Ascending aorta (tissue), 2 donors: ENCODE measurements around the gene RAI14. TPM values are rescaled to one million over a fixed set of nuclear protein-coding genes. Genes with fewer than 3 reads are reported as not detected.
"Not testable (repeated sequence)": the region's sequence is repeated elsewhere in the genome, so short reads cannot be mapped to it uniquely, and the experiment has no call there.

Experiments
- DNase-seq, 2 donors: peaks; one replicate each; pipeline ENCODE4 v3.0.0-alpha.2; 2019; ENCODE audit warnings: low spot score in 2 of 2
- H3K27ac ChIP-seq, 2 donors: fragments of 200-600 bp; sonication (generic); one replicate each; pipeline ENCODE4 v1.5.1; 2016 to 2017; ENCODE audit warnings: mild to moderate bottlenecking in 1 of 2
- H3K27me3 ChIP-seq: fragments of 200-600 bp; sonication (generic); one replicate; pipeline ENCODE4 v1.5.1; 2017
- H3K36me3 ChIP-seq, 2 donors: fragments of 200-600 bp; sonication (generic); one replicate each; pipeline ENCODE4 v1.5.1; 2016
- H3K4me1 ChIP-seq, 2 donors: fragments of 200-600 bp; sonication (generic); one replicate each; pipeline ENCODE4 v1.5.1; 2016 to 2017; ENCODE audit warnings: mild to moderate bottlenecking in 1 of 2
- H3K4me3 ChIP-seq, 2 donors: fragments of 200-600 bp; sonication (generic); one replicate each; pipeline ENCODE4 v1.5.1; 2016 to 2017; ENCODE audit warnings: mild to moderate bottlenecking in 1 of 2
- H3K9me3 ChIP-seq, 2 donors: fragments of 200-600 bp; sonication (generic); one replicate each; pipeline ENCODE4 v1.5.1; 2016
- intact Hi-C: fragments of 100-400 bp; cut with DNase I; formaldehyde crosslinking; loops from one replicate; pipeline ENCODE4 v1.15.1; 2023
- total RNA-seq: library from RNA; depleted of rRNA; stranded (reverse); fragments of >200 nt; gene quantifications from one replicate; pipeline ENCODE4 v1.1.0, GENCODE V29; 2016
- TF ChIP-seq, protein P1 (sequence below), 3 experiments: fragments of 200-600 bp in 2 of 3; fragments of 450-650 bp in 1 of 3; sonication (generic) in 2 of 3; IDR thresholded peaks; one replicate each; pipeline ENCODE4 v1.5.1; 2016 to 2019; ENCODE audit warnings: antibody characterized with exemption in 3 of 3, mild to moderate bottlenecking in 1 of 3, moderate library complexity in 1 of 3

RAI14 gene
- total RNA-seq, 1 donor from 2014 or later, result 134 TPM

DNA sequence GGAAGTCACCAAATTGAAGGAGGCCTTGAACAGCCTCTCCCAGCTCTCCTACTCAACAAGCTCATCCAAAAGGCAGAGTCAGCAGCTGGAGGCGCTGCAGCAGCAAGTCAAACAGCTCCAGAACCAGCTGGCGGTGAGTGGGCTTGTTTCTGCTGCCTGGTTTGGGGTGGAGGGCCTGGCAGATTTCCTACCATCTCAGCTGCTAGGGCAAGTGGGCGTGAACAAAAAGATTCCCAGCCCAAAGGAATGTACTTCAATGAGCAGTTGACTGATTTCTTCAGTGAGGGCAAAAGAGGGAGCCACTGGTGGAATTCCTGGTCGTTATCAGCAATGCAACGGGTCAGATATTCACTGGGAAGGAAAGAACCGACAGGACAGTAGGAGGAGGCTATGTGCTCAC lies 170.2 kb downstream of the RAI14 start:
- DNase-seq, result no peak
- Histone ChIP-seq H3K36me3 (peaks cover 36 to 64% of the 10 kb centered on the region in 2 donors), H3K27ac (no peak overlapping the region), H3K9me3 (no peaks in the 10 kb centered on the region), H3K27me3 (no peaks in the 10 kb centered on the region), H3K4me3 (no peak overlapping the region), H3K4me1 (peaks cover 0 to 10% of the 10 kb centered on the region in 2 donors)
- intact Hi-C loops, result no loop called here
- TF ChIP-seq, protein P1, sequence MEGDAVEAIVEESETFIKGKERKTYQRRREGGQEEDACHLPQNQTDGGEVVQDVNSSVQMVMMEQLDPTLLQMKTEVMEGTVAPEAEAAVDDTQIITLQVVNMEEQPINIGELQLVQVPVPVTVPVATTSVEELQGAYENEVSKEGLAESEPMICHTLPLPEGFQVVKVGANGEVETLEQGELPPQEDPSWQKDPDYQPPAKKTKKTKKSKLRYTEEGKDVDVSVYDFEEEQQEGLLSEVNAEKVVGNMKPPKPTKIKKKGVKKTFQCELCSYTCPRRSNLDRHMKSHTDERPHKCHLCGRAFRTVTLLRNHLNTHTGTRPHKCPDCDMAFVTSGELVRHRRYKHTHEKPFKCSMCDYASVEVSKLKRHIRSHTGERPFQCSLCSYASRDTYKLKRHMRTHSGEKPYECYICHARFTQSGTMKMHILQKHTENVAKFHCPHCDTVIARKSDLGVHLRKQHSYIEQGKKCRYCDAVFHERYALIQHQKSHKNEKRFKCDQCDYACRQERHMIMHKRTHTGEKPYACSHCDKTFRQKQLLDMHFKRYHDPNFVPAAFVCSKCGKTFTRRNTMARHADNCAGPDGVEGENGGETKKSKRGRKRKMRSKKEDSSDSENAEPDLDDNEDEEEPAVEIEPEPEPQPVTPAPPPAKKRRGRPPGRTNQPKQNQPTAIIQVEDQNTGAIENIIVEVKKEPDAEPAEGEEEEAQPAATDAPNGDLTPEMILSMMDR (IDR thresholded peaks at IDR 0.05), result no peak

DNA sequence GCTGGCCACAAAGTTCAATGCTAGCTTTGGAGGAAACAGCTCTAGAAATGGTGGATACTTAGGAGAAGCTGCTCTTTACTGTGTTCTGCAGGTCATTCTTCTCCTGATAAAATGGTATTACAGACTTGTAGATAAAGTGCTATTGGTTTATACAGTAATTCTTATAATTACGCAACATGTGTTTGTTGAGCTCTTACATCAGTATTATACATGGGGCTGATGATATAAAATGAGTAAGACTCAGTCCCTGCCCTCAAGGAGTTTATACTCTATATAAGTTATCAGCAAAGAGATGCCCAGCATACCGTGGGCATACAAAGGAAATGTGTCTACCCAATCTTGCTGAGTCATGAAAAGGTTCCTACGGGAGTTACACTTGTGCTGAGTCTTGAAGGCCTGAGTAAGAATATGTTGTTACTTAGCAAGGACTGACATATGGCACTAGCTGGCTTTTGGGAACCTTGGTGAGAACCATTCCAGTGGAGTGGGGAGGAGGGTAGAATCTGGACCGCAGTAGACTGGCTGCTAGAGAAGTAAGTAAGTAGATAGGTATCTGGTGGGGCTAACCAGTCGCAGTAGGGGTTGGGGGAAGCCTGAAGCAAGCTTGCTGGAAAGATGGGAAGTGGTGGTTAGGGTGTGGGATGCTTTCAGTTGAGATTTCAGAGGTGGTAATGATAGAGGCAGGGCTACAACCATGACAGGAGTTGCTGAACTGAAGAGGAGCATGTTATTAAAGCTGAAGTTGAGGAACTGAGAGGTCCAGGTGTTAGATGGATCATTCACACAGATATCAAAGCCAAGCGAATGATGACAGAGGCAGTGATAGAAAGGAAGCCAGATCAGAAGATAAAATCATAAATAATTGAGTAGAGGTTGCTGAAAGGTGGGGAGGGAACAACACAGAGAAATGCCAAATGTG lies 171.7 kb downstream of the RAI14 start:
- no peak overlapping the region for H3K4me3 ChIP-seq
- intact Hi-C loops, result no loop called here
- H3K27me3 ChIP-seq, result no peaks in the 10 kb centered on the region
- peaks cover 2 to 20% of the 10 kb centered on the region in 2 donors for H3K4me1 ChIP-seq
- no peaks in the 10 kb centered on the region for H3K9me3 ChIP-seq
- TF ChIP-seq, protein P1 (IDR thresholded peaks at IDR 0.05), result no peak
- H3K36me3 ChIP-seq, result peaks cover 36 to 62% of the 10 kb centered on the region in 2 donors
- H3K27ac ChIP-seq, result peak overlapping the region; percentile 37 to 55
- no peak for DNase-seq

DNA sequence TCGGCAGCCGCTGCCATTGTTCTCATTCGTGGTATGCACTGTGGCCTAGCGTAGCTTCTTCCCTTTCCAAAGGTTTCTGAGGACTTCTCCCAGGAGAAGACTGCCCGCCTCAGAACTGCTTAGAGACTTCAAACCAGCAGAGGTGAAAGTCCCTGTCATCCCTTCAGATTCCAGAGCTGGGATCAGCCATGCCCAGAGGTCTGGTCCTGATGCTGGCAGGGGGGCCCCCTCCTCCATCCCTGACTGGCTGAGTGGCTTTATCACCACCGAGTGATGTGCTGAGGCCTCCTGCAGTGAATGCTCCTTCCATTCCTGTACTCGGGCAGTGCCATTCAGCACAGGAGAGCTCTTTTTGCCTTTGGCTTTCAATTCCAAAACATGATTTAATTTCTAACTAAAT lies 174.7 kb downstream of the RAI14 start:
- DNase-seq, H3K27me3 ChIP-seq, H3K4me3 ChIP-seq, H3K9me3 ChIP-seq: not testable (repeated sequence)
- H3K27ac ChIP-seq, result peak overlapping the region; percentile 67 to 73
- peaks cover 25 to 45% of the 10 kb centered on the region in 2 donors for H3K36me3 ChIP-seq
- H3K4me1 ChIP-seq, result peaks cover 2 to 20% of the 10 kb centered on the region in 2 donors
- intact Hi-C loops, result loop anchor here (10.0 kb wide), 1 partner anchor 346 kb away; no protein-coding TSS in a partner anchor

DNA sequence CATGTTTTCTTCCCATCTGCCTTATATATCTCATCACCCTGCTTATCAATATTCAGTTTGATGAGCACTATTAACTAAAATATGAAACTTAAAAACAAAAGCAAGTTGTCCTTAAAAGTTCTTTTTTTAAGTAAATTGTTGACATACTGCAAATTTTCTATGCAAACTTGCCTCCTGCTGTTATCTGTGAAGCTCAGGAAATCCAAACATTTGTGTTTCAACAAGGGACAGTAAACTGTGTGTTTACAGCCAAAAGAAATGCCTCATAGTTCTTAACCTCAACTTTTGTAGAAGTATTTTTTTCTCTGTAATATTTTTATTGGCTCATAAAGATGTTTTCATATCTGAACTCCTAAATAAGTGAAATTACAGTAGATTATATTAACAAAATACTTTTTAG lies 175.2 kb downstream of the RAI14 start:
- H3K4me1 ChIP-seq, result peaks cover 2 to 20% of the 10 kb centered on the region in 2 donors
- H3K9me3 ChIP-seq, result no peaks in the 10 kb centered on the region
- peak overlapping the region; percentile 67 to 73 for H3K27ac ChIP-seq
- H3K27me3 ChIP-seq, result no peaks in the 10 kb centered on the region
- no peak for DNase-seq
- H3K4me3 ChIP-seq, result no peak overlapping the region
- TF ChIP-seq, protein P1 (IDR thresholded peaks at IDR 0.05), result no peak
- H3K36me3 ChIP-seq, result peaks cover 25 to 42% of the 10 kb centered on the region in 2 donors
- intact Hi-C loops, result loop anchor here (10.0 kb wide), 1 partner anchor 347 kb away; no protein-coding TSS in a partner anchor

DNA sequence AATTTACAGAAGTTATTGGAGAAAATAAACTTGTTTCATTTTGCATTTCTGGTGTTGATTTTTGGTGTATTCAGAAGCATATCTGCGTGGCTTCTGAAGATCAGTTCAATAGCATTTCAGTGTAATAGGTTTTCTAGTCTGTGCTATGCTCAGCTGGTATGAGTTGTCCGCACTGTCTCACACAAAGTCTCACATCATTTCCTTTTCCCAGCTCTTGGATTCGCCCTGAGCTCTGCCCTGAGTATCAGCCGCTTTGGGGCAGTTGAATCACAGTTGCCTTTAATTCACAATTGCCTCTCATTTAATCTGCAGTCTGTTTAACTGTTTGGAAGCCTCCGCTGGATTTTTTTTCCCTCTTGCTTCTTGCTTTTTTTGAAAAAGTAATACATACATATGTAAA lies 176.4 kb downstream of the RAI14 start:
- Histone ChIP-seq H3K27ac (peak overlapping the region; percentile 62 to 73), H3K4me3 (no peak overlapping the region), H3K36me3 (peaks cover 18 to 29% of the 10 kb centered on the region in 2 donors), H3K4me1 (peaks cover 2 to 20% of the 10 kb centered on the region in 2 donors), H3K27me3 (no peaks in the 10 kb centered on the region), H3K9me3 (no peaks in the 10 kb centered on the region)
- intact Hi-C loops, result loop anchor here (10.0 kb wide), 1 partner anchor 348 kb away; no protein-coding TSS in a partner anchor
- no peak for DNase-seq
- TF ChIP-seq, protein P1 (IDR thresholded peaks at IDR 0.05), result no peak

DNA sequence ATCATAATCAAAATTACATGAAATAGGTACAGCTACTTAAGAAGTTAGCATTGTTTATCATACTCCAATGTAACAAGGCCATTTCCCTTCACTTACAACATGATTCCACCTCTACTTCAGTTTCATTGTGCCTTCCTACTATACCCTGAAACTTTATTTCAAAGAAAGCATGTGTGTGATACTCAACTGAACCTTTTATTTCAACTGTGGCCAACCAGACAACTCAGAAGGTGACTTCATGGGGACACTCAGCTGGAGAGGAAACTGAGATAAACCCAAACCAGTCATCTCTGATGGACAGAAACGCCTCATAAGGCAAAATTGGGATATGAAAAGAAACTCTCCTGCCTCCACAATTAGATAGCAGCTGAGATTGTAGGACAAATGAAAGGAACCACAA lies 177.0 kb downstream of the RAI14 start:
- H3K4me3 ChIP-seq, result no peak overlapping the region
- intact Hi-C loops, result loop anchor here (10.0 kb wide), 1 partner anchor 348 kb away; no protein-coding TSS in a partner anchor
- H3K27me3 ChIP-seq, result no peaks in the 10 kb centered on the region
- H3K4me1 ChIP-seq, result peaks cover 2 to 20% of the 10 kb centered on the region in 2 donors
- peaks cover 13 to 24% of the 10 kb centered on the region in 2 donors for H3K36me3 ChIP-seq
- TF ChIP-seq, protein P1 (IDR thresholded peaks at IDR 0.05), result no peak
- no peak for DNase-seq
- no peaks in the 10 kb centered on the region for H3K9me3 ChIP-seq
- peak overlapping the region in 1 of 2 donors; percentile 62 for H3K27ac ChIP-seq
